NCI-H2196 (cell line): ENCODE data around the gene KCNJ6.
"Not testable (repeated sequence)": the region's sequence is repeated elsewhere in the genome, so short reads cannot be mapped to it uniquely, and the experiment has no call there.

Source experiments
- DNase-seq: peaks from one replicate; lab custom pipeline; 2025; ENCODE audit not compliant: unreplicated experiment; lab: John Stamatoyannopoulos, UW

KCNJ6 gene

GRCh38 chr21:37686991-37687810, 229.1 kb downstream of the KCNJ6 start:
- DNase-seq = no peak

- no peak for DNase-seq
Observed at GRCh38 chr21:37684547-37684946, 231.7 kb downstream of the KCNJ6 start.

GRCh38 chr21:37684115-37684493, 232.2 kb downstream of the KCNJ6 start:
- no peak for DNase-seq

- no peak for DNase-seq
Observed at GRCh38 chr21:37683396-37684114, 232.7 kb downstream of the KCNJ6 start.

- DNase-seq = no peak
Observed at GRCh38 chr21:37682966-37683365, 233.3 kb downstream of the KCNJ6 start.

- no peak for DNase-seq
Observed at GRCh38 chr21:37677006-37677405, 239.3 kb downstream of the KCNJ6 start.

- no peak for DNase-seq
Observed at GRCh38 chr21:37675202-37675801, 241.0 kb downstream of the KCNJ6 start.

GRCh38 chr21:37673801-37674575, 242.3 kb downstream of the KCNJ6 start:
- DNase-seq = no peak

GRCh38 chr21:37671381-37671780, 244.9 kb downstream of the KCNJ6 start:
- no peak for DNase-seq

- DNase-seq = no peak
Observed at GRCh38 chr21:37670883-37671282, 245.4 kb downstream of the KCNJ6 start.

GRCh38 chr21:37669249-37669648, 247.0 kb downstream of the KCNJ6 start:
- DNase-seq = no peak

GRCh38 chr21:37668462-37669239, 247.6 kb downstream of the KCNJ6 start:
- no peak for DNase-seq

- no peak for DNase-seq
Observed at GRCh38 chr21:37667380-37667779, 248.9 kb downstream of the KCNJ6 start.

- no peak for DNase-seq
Observed at GRCh38 chr21:37665230-37666024, 250.8 kb downstream of the KCNJ6 start.

- not testable (repeated sequence) for DNase-seq
Observed at GRCh38 chr21:37662227-37662626, 254.0 kb downstream of the KCNJ6 start.

- no peak for DNase-seq
Observed at GRCh38 chr21:37660709-37661108, 255.5 kb downstream of the KCNJ6 start.

GRCh38 chr21:37659874-37660273, 256.4 kb downstream of the KCNJ6 start:
- DNase-seq = no peak

- DNase-seq = no peak
Observed at GRCh38 chr21:37658817-37659458, 257.3 kb downstream of the KCNJ6 start.

GRCh38 chr21:37658121-37658816, 258.0 kb downstream of the KCNJ6 start:
- DNase-seq = no peak
